GM19467 (cell line): ENCODE measurements around the gene HOXB1.

Experiments used
- ATAC-seq: cut with Tn5 transposase; IDR thresholded peaks from one replicate; pipeline ENCODE4 v1.9.1; 2021; ENCODE audit warnings: mild to moderate bottlenecking, moderate library complexity; ENCODE audit not compliant: unreplicated experiment

The HOXB1 gene

DNA sequence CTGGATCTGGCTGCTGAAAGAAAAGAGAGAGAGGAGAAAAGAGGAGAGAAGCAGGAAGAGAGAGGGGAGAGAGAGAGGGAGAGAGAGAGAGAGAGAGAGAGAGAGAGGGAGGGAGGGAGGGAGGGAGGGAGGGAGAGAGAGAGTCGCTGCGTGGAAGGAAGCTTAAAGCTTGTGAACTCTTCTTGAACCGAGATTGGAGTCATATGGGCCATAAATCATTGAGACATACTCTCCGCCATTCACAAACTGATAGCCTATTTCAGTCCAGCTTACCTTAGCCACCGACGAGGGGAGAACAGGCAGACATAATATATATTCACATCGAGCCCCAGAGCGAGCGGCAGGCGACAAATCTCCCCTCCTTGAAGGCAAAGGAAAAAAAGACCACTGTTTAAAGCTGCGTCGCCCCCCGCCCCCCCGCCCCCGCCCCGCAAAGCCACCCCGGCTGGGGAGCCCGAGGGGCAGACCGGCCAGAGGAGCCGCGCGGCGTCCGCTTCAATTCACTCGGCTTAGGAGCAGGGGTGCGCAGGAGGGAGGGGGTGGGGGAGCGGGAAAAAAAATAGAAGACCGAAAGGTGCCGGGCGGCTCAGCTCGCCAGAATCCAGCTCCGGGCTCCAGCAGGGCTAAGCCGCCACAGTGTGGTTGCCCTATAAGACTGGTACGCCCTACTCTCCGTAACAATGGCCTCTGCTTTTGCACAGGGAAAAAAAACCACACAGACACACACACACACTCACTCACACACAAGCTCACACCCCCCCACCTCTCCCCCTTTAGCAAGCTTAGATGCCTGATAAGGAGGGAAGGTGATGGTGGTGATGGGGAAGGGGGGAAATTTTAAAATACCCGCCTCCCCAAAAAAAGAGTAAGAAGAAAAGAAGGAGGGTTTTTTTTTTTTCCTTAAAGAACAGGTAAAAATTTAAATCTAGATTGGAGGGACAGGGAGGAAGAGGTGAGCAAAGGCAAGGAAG is 24.7 kb upstream of the HOXB1 start:
- ATAC-seq, result no peak

DNA sequence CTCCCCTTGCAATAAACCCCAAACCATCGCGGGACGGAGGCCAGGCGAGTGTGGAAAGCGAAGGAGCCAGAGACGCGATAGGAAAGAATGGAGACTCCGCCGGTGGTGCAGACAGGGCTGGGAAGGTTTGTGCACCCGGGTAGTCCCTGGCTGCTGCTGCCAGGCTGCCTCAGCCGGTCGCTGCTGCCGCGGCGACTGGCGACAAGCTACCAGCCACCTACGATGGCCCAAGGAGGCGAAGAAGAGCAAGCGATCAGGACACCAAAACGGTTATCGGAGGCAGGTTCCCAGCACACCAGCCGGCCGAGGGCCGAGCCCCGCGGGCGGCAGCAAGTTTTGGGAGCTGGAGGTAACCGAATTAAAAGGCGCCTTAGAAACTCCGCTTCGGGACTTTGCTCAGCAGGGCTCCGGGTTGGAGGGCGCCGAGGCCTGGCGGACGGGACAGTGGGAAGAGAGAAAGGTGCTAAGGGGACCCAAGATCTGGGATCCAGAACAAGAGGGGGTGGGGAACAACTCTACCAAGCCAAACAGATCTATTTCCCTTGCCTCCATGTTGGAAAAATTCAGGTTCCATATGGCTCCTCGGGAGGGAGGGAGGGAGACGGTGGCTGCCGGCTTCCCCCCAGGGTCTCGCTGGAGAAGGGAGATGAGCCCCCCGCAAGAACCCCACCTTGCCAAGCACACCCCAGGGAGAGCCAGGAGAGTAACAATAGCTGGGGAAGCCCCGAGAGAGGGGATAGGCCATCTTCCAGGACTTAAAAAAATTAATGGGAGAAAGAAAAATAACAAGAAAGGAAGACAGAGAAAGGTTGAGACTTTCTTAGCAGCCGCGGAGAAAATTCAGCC is 23.8 kb upstream of the HOXB1 start:
- ATAC-seq, result no peak

DNA sequence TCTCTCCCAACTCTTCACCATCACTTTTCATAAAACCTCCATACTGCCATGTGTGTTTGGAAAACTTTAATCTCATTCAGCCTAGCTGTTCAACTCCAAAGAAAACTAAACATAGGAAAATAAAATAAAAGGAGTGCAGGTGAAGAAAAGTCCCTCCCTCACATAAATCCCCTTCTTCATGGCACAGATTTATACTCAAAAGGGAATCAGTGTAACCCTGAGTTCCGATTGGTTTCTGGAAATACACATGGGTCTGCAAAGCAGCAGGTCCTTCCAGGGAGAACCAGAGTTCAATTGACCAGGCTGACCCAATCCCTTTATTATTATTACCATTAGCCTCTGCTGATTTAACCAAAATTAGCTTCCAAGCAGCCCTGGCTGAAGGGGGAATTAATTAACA is 23.0 kb upstream of the HOXB1 start:
- no peak for ATAC-seq

- no peak for ATAC-seq
Measured at GRCh38 chr17:48553190-48553547, 22.4 kb upstream of the HOXB1 start.

DNA sequence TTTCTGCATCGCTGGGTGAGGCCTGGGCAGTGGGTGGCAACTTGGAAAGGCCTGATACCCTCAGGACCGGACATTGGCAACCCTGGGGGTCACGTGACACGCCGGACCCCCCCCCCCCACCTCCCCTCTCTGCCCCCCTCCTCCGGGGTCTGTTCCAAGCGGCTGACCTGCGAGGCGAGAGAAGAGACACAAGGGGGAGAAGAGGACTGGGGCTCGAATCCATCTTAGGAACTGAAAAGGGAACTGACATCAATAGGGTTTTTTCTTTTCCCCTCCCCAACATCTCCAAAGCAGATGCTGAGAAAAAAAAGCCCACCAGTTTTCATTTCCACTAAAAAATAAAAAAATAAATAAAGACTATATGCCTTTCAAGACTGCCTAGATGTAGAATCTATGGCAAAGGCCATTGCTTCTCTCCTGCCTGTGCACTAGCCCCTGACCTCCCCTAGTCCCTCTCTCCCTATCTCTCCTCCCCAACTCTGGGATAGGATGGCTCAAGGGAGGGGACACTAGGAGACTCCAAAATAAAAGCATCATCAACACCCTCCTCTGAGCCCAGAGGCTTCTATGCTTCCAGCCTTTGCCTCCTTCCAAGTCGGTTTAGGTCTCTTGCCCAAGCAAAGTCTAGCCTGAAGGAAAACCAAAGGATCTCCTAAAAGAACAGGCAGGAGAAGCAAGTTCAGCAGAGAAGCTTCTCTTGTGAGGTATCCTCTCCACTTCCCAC is 21.8 kb upstream of the HOXB1 start:
- ATAC-seq, result no peak

DNA sequence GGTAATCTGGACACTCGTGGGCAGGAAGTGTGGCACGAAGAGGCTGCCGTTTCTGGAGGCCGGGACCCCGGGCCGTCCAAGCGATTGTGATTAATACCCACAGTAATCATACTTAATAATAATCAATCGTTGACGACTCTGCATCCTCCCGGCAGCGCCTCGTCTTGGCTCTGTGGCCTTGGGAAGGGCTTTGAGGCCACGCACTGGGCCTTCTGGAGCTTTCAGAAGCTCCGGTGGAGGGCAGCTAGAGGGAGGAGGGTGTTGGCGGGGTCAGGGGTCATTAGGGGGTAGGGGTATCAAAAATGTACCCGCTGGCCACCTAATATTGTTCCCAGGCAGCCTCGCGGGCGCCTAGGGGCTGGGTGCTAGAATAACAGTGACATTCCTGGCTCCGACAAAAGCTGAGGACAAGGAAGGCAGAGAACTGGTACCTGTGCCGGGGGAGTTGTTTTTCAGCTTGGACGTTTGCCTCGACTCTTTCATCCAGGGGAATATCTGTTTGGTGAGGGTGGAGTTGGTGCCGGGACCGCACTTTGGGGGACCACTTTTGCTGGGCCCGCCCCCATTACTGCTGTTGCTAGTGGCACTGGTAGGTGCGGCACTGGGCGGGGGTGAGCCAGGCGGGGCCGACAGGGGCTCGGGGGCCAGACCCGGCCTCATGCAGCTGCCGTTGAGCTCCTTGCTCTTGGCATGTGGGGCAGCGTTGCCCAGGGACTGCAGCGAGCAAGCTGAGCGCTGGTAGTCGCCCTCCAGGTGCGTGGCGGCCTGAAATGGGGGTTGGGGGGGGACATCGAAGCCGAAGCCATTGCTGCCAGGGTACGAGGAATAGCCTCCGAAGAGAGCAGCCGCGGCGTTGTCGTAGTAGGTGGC is 21.0 kb upstream of the HOXB1 start:
- no peak for ATAC-seq

- no peak for ATAC-seq
Measured at GRCh38 chr17:48551214-48551555, 20.4 kb upstream of the HOXB1 start.

GRCh38 chr17:48550502-48551213 is 19.8 kb upstream of the HOXB1 start:
- no peak for ATAC-seq

DNA sequence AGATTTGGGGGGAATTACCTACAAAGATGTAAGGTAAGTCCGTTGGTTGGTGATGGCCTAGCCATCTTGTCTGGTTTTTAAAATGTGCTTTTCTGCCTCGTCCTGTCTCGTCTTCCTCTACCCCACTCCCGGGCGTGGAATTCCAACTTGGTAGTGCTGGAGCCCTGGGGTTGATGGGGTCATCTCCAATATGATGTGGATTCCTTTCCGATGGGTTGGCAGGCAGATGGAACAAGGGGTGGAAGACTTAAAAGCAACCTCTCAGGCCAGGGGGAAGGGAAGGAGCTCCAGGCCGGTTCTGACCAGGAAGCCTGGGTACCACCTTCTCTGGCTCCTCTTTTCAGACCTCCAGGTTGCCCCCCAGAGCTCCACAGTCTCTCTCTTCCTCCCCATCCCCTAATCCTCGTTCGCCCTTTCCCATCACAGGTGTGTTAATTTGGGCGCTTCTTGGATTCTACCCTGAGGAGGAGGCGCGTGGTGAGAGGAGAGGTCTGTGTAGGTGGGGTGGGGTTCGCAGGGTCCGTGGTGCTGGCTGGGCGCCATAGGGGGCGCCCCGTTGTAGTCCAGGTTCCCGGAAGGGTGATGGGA is 19.2 kb upstream of the HOXB1 start:
- ATAC-seq, result no peak

DNA sequence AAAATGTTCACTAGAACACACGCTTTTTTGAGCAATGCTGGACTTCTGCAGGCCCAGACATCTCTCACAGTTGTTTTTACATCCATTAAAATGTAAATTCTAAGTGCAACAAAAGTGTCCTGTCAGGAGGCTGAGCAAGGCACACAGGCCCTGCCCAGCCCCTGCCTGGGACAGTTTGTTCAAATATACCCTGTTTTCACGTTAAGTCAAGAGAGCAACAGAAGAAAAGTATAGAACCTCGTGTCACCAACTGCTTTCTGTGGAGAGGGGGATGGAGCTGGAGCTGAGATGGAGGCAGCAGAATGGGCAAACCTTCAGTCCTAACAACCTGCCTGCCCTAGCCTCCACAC is 18.4 kb upstream of the HOXB1 start:
- no peak for ATAC-seq

DNA sequence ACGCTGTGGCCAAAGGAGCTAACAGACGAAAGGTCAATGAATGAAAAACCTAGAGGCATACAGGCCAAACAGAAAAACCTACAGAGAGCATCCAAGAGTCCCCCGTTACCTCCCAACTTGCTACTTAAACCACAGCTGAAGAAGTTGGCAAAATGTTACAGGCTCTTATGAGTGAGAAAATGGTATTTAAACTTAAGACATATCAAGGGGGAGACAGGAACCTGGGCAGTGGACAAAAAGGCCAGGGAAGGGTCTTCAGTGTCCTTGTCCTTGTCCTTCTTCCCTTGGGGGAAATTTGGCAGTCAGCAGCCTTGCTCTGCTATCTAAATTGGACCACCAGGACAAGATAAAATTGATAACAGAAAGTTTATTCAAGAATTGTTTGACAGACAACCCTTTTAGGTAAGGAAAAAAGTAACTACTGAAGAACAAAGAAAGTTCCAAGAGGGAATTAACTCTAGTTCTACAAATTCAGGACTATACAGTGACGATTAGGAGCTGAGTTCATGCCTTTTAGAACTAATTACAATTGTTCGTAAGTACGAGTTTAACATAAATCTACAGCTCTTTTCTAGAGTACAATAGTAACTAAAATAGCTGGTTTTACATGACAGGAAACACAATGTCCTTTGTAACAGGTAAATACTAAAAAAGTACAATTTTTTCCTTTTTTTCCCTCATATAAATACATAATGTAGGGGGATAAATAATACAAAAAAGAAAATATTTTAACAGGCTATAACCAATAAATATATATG is 17.9 kb upstream of the HOXB1 start:
- no peak for ATAC-seq

DNA sequence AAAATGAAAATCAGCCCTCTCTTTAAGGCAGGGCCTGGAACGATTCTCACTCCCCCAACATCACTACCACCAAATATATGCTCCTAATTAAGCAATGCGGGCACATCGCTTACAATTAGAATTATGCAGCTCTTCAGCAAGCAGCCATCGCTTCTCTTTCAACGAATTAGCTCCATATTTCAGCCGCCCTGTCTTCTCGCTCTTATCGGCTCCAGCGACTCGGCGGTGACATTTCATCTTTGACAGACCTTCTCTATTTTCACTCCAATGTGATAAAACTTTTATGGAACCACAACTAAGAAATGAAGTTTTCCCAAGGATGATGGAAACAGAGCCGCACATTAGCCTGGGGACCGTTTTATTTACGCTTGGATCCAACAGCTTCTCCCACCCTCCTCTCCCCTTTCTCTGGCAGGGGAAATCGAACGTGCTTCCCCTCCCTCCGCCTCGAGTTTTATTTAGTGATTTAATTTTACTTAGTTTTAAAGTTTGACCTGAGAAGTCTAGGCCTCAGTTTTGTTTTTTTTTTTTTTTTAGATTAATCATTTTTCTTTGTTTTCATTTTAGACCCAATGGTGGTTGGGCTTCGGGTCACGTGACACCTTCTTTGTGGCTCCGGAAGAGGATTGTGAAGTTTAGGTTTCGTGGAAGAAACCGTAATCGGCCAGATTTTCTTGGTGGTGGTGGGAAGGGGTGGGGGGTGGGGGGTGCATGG is 17.2 kb upstream of the HOXB1 start:
- ATAC-seq, result no peak

GRCh38 chr17:48546924-48547807 is 16.4 kb upstream of the HOXB1 start:
- no peak for ATAC-seq

GRCh38 chr17:48546137-48546923 is 15.5 kb upstream of the HOXB1 start:
- ATAC-seq, result no peak

- ATAC-seq, result no peak
Measured at GRCh38 chr17:48545539-48545938, 14.7 kb upstream of the HOXB1 start.

DNA sequence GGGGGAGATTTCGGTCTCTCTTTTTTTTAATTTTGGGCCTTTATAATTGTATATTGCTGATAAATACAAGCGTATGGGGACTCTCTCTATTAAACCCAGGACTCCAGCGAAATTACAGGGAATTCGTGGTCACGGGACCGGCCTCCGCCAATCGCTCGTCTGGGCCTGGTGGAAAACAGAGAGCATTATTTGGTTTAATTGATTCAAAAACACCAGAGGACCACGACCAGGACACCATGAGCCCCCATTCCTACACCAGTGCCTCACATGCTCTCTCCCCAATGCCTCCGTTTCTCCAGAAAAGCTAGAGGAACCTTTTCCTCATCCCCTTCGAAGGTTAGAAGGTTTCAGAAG is 14.2 kb upstream of the HOXB1 start, which contains the start of gene HOXB2:
Gene HOXB2, minus strand, starts transcription at position 88 of the 354 bp plus-strand sequence. CDS start 198 bp downstream, outside the sequence.
- no peak for ATAC-seq
